ENCODE data around the gene C19orf33.

The C19orf33 gene

GRCh38 chr19:38318660-38319059 lies 14.6 kb downstream of the C19orf33 start:
- no peak for DNase-seq (ENCODE audit: extremely low spot score)
- TF ChIP-seq ELF4 (IDR thresholded peaks at IDR 0.05) (no peak), TARDBP (IDR thresholded peaks at IDR 0.05) (no peak), CTBP1 (IDR thresholded peaks at IDR 0.05; ENCODE audit: borderline replicate concordance) (no peak), SP1 (IDR thresholded peaks at IDR 0.05) (no peak), NFRKB (IDR thresholded peaks at IDR 0.05) (no peak), L3MBTL2 (conservative IDR thresholded peaks at IDR 0.05) (no peak), LEF1 (IDR thresholded peaks at IDR 0.05; ENCODE audit: borderline replicate concordance) (no peak), SUZ12 (IDR thresholded peaks at IDR 0.05) (no peak), ZNF384 (IDR thresholded peaks at IDR 0.05) (no peak), HDGF (IDR thresholded peaks at IDR 0.05; ENCODE audit: borderline replicate concordance) (no peak), BHLHE40 (IDR thresholded peaks at IDR 0.05; ENCODE audit: borderline replicate concordance) (no peak), FOXA1 (IDR thresholded peaks at IDR 0.05) (no peak), FOXK2 (IDR thresholded peaks at IDR 0.05) (no peak)
- TF ChIP-seq, protein P1, sequence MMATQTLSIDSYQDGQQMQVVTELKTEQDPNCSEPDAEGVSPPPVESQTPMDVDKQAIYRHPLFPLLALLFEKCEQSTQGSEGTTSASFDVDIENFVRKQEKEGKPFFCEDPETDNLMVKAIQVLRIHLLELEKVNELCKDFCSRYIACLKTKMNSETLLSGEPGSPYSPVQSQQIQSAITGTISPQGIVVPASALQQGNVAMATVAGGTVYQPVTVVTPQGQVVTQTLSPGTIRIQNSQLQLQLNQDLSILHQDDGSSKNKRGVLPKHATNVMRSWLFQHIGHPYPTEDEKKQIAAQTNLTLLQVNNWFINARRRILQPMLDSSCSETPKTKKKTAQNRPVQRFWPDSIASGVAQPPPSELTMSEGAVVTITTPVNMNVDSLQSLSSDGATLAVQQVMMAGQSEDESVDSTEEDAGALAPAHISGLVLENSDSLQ (IDR thresholded peaks at IDR 0.05): no peak
- ChIA-PET POLR2A (no interaction called here), CTCF (interaction anchor here (0.8 kb wide), 1 partner anchor 17 kb away, joined by 3 read pairs; the partner anchor contains the start of gene CATSPERG)

DNA sequence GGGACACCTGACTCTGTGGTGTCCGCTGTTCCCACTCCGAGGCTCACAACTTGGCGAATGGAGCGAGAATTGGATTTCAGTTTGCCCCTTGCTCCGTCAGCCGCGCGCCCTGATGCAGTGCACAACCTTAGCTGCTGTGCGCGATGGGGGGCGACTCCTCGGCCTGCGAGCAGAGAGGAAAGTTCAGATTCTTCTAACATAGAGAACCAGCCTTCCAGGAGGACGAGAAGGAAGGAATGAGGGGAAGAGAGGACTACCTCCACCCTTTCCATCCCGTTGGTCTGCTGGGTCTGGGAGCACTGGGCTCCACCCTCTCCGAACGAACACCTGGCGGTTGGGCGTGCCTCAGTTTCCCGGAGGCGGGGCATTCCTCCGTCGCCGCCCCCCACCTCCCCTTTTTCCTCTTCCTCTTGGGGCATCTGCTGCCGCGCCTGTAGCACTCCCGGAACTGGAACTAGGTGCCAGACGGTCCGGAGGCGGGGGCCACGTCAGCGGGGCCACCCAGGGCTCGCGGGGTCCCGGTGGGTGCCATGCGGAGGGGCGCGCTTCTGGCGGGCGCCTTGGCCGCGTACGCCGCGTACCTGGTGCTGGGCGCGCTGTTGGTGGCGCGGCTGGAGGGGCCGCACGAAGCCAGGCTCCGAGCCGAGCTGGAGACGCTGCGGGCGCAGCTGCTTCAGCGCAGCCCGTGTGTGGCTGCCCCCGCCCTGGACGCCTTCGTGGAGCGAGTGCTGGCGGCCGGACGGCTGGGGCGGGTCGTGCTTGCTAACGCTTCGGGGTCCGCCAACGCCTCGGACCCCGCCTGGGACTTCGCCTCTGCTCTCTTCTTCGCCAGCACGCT lies 15.6 kb downstream of the C19orf33 start, which contains the start of gene KCNK6:
KCNK6 (plus strand) TSS at position 425 of the 838 bp plus-strand sequence; CDS start at position 531, 106 bp downstream.
- no peak for TF ChIP-seq TARDBP (IDR thresholded peaks at IDR 0.05)
- TF ChIP-seq FOXM1 (IDR thresholded peaks at IDR 0.05; ENCODE audit: borderline replicate concordance): no peak
- TF ChIP-seq FOXK2 (IDR thresholded peaks at IDR 0.05): no peak
- no peak for DNase-seq (ENCODE audit: extremely low spot score)
- CTCF ChIA-PET: no interaction called here
- POLR2A ChIA-PET: no interaction called here

GRCh38 chr19:38320969-38321339 lies 16.9 kb downstream of the C19orf33 start:
- ChIA-PET CTCF (no interaction called here), POLR2A (no interaction called here)
- TF ChIP-seq FOXM1 (IDR thresholded peaks at IDR 0.05; ENCODE audit: borderline replicate concordance): no peak
- DNase-seq (ENCODE audit: extremely low spot score): no peak

- no peak for TF ChIP-seq ELF4 (IDR thresholded peaks at IDR 0.05)
- no peak for TF ChIP-seq NFRKB (IDR thresholded peaks at IDR 0.05)
- TF ChIP-seq BHLHE40 (IDR thresholded peaks at IDR 0.05; ENCODE audit: borderline replicate concordance): no peak
- TF ChIP-seq TARDBP (IDR thresholded peaks at IDR 0.05): no peak
- TF ChIP-seq ZNF384 (IDR thresholded peaks at IDR 0.05): no peak
- no peak for TF ChIP-seq ARNT (IDR thresholded peaks at IDR 0.05)
- no peak for TF ChIP-seq LEF1 (IDR thresholded peaks at IDR 0.05; ENCODE audit: borderline replicate concordance)
- no peak for TF ChIP-seq L3MBTL2 (conservative IDR thresholded peaks at IDR 0.05)
- no peak for TF ChIP-seq HDGF (IDR thresholded peaks at IDR 0.05; ENCODE audit: borderline replicate concordance)
- no peak for TF ChIP-seq CTBP1 (IDR thresholded peaks at IDR 0.05; ENCODE audit: borderline replicate concordance)
- TF ChIP-seq FOXA1 (IDR thresholded peaks at IDR 0.05): no peak
- no peak for TF ChIP-seq FOXM1 (IDR thresholded peaks at IDR 0.05; ENCODE audit: borderline replicate concordance)
- no peak for TF ChIP-seq SUZ12 (IDR thresholded peaks at IDR 0.05)
- CTCF ChIA-PET: no interaction called here
- POLR2A ChIA-PET: no interaction called here
- no peak for DNase-seq (ENCODE audit: extremely low spot score)
Measured at GRCh38 chr19:38321646-38322196, 17.7 kb downstream of the C19orf33 start.

- DNase-seq (ENCODE audit: extremely low spot score): no peak
- TF ChIP-seq FOXM1 (IDR thresholded peaks at IDR 0.05; ENCODE audit: borderline replicate concordance): no peak
- no peak for TF ChIP-seq SP1 (IDR thresholded peaks at IDR 0.05)
- TF ChIP-seq NFRKB (IDR thresholded peaks at IDR 0.05): no peak
- no peak for TF ChIP-seq LEF1 (IDR thresholded peaks at IDR 0.05; ENCODE audit: borderline replicate concordance)
- no peak for TF ChIP-seq CTBP1 (IDR thresholded peaks at IDR 0.05; ENCODE audit: borderline replicate concordance)
- TF ChIP-seq HDGF (IDR thresholded peaks at IDR 0.05; ENCODE audit: borderline replicate concordance): no peak
- TF ChIP-seq TARDBP (IDR thresholded peaks at IDR 0.05): no peak
- TF ChIP-seq L3MBTL2 (conservative IDR thresholded peaks at IDR 0.05): no peak
- no peak for TF ChIP-seq FOXK2 (IDR thresholded peaks at IDR 0.05)
- TF ChIP-seq ARNT (IDR thresholded peaks at IDR 0.05): no peak
- TF ChIP-seq ELF4 (IDR thresholded peaks at IDR 0.05): no peak
- TF ChIP-seq ZNF384 (IDR thresholded peaks at IDR 0.05): no peak
- no peak for TF ChIP-seq SUZ12 (IDR thresholded peaks at IDR 0.05)
- no peak for TF ChIP-seq BHLHE40 (IDR thresholded peaks at IDR 0.05; ENCODE audit: borderline replicate concordance)
- TF ChIP-seq, protein P1 (IDR thresholded peaks at IDR 0.05): no peak
- TF ChIP-seq FOXA1 (IDR thresholded peaks at IDR 0.05): no peak
- ChIA-PET CTCF (no interaction called here), POLR2A (no interaction called here)
Measured at GRCh38 chr19:38323291-38323690, 19.2 kb downstream of the C19orf33 start.

GRCh38 chr19:38324431-38324830 lies 20.4 kb downstream of the C19orf33 start:
- ChIA-PET POLR2A (no interaction called here), CTCF (interaction anchor here (0.7 kb wide), 1 partner anchor 9 kb away, joined by 3 read pairs; no protein-coding TSS in a partner anchor)
- DNase-seq (ENCODE audit: extremely low spot score): no peak
- no peak for TF ChIP-seq NFRKB (IDR thresholded peaks at IDR 0.05)
- no peak for TF ChIP-seq FOXA1 (IDR thresholded peaks at IDR 0.05)
- no peak for TF ChIP-seq SUZ12 (IDR thresholded peaks at IDR 0.05)
- TF ChIP-seq LEF1 (IDR thresholded peaks at IDR 0.05; ENCODE audit: borderline replicate concordance): no peak
- TF ChIP-seq CTBP1 (IDR thresholded peaks at IDR 0.05; ENCODE audit: borderline replicate concordance): no peak

GRCh38 chr19:38326591-38326990 lies 22.5 kb downstream of the C19orf33 start:
- no peak for DNase-seq (ENCODE audit: extremely low spot score)
- no peak for TF ChIP-seq HDGF (IDR thresholded peaks at IDR 0.05; ENCODE audit: borderline replicate concordance)
- no peak for TF ChIP-seq FOXM1 (IDR thresholded peaks at IDR 0.05; ENCODE audit: borderline replicate concordance)
- no peak for TF ChIP-seq NFRKB (IDR thresholded peaks at IDR 0.05)
- no peak for TF ChIP-seq BHLHE40 (IDR thresholded peaks at IDR 0.05; ENCODE audit: borderline replicate concordance)
- TF ChIP-seq TARDBP (IDR thresholded peaks at IDR 0.05): no peak
- no peak for TF ChIP-seq CTBP1 (IDR thresholded peaks at IDR 0.05; ENCODE audit: borderline replicate concordance)
- no peak for TF ChIP-seq L3MBTL2 (conservative IDR thresholded peaks at IDR 0.05)
- TF ChIP-seq ELF4 (IDR thresholded peaks at IDR 0.05): no peak
- TF ChIP-seq SP1 (IDR thresholded peaks at IDR 0.05): no peak
- no peak for TF ChIP-seq SUZ12 (IDR thresholded peaks at IDR 0.05)
- TF ChIP-seq, protein P1 (IDR thresholded peaks at IDR 0.05): no peak
- no peak for TF ChIP-seq FOXA1 (IDR thresholded peaks at IDR 0.05)
- TF ChIP-seq LEF1 (IDR thresholded peaks at IDR 0.05; ENCODE audit: borderline replicate concordance): no peak
- TF ChIP-seq FOXK2 (IDR thresholded peaks at IDR 0.05): no peak
- TF ChIP-seq ZNF384 (IDR thresholded peaks at IDR 0.05): no peak
- TF ChIP-seq ARNT (IDR thresholded peaks at IDR 0.05): no peak
- POLR2A ChIA-PET: no interaction called here
- CTCF ChIA-PET: no interaction called here
